WERI-Rb-1 (cell line): Measurements from ENCODE around the gene GMDS.

ENCODE experiments used
- DNase-seq: peaks from one replicate; pipeline ENCODE4 v3.0.0-alpha.2; 2020
- H3K27ac ChIP-seq: fragments of 250-450 bp; sonication (Bioruptor Pico); 2 replicates; pipeline ENCODE4 v1.5.1; 2020; ENCODE audit warnings: mild to moderate bottlenecking, moderate library complexity
- H3K27me3 ChIP-seq: fragments of 250-450 bp; sonication (Bioruptor Pico); 2 replicates; pipeline ENCODE4 v1.5.1; 2021; ENCODE audit warnings: mild to moderate bottlenecking, low read depth, moderate library complexity; ENCODE audit not compliant: insufficient read depth, severe bottlenecking
- H3K36me3 ChIP-seq: fragments of 250-450 bp; sonication (Bioruptor Pico); 2 replicates; pipeline ENCODE4 v1.5.1; 2020; ENCODE audit warnings: mild to moderate bottlenecking, moderate library complexity
- H3K4me3 ChIP-seq: 2 replicates; pipeline ENCODE4 v1.5.1; 2011; ENCODE audit warnings: low read depth, mild to moderate bottlenecking, control low read depth, low read length
- H3K9me3 ChIP-seq: fragments of 250-450 bp; sonication (Bioruptor Pico); 2 replicates; pipeline ENCODE4 v1.5.1; 2021; ENCODE audit warnings: mild to moderate bottlenecking, moderate library complexity; ENCODE audit not compliant: severe bottlenecking
- TF ChIP-seq, protein P1 (sequence below): IDR thresholded peaks from 2 replicates; pipeline ENCODE4 v1.5.1; 2011; ENCODE audit warnings: low read depth, mild to moderate bottlenecking, control low read depth, inconsistent platforms, low read length

Gene GMDS

DNA sequence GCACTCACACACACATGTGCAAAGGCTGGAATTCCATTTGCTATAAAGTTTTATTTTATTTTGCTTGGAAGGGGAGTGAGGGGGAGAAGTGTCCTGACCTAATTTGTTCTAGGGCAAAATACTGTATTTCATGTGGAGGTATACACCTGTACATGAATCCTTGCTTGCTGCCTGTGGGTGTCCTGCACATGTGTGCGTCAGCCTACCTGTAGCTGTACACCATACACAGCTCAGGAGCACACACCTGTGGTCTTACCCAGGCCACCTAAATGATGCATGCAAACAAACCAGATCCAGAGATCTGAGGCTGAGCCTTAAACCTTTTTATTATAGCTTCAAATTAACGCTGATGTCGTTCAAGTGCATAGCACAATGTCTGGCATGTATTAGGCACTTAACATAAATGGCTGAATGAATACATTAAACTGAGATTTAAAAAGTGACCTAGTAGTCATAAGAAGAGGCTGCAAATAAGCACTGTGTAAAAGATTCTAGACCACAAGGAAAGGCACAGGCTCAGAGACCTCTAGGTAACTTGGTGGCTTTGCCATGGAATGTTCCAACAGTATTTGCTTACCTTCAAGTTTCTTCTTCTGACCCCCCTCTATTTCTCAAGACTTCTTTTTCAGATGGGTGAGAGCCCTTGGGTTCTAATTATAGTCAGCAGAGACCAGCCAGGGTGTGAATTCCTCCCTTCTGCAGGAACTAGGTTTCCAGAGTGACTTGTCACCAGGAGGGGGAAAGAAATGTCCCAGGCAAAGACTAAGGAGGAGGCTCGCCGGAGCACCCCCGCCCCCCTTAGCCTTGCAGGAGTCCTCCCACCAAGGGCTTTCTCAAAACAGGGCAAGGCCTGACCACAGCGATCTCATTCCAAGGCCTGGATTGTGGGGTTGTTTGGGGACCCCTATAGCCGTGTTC lies 622.3 kb downstream of the GMDS start:
- Histone ChIP-seq H3K27ac (no peak overlapping the region), H3K4me3 (no peak overlapping the region), H3K27me3 (peaks cover 47% of the 10 kb centered on the region), H3K36me3 (no peaks in the 10 kb centered on the region), H3K9me3 (no peaks in the 10 kb centered on the region)
- TF ChIP-seq, protein P1, sequence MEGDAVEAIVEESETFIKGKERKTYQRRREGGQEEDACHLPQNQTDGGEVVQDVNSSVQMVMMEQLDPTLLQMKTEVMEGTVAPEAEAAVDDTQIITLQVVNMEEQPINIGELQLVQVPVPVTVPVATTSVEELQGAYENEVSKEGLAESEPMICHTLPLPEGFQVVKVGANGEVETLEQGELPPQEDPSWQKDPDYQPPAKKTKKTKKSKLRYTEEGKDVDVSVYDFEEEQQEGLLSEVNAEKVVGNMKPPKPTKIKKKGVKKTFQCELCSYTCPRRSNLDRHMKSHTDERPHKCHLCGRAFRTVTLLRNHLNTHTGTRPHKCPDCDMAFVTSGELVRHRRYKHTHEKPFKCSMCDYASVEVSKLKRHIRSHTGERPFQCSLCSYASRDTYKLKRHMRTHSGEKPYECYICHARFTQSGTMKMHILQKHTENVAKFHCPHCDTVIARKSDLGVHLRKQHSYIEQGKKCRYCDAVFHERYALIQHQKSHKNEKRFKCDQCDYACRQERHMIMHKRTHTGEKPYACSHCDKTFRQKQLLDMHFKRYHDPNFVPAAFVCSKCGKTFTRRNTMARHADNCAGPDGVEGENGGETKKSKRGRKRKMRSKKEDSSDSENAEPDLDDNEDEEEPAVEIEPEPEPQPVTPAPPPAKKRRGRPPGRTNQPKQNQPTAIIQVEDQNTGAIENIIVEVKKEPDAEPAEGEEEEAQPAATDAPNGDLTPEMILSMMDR: no peak
- no peak for DNase-seq

DNA sequence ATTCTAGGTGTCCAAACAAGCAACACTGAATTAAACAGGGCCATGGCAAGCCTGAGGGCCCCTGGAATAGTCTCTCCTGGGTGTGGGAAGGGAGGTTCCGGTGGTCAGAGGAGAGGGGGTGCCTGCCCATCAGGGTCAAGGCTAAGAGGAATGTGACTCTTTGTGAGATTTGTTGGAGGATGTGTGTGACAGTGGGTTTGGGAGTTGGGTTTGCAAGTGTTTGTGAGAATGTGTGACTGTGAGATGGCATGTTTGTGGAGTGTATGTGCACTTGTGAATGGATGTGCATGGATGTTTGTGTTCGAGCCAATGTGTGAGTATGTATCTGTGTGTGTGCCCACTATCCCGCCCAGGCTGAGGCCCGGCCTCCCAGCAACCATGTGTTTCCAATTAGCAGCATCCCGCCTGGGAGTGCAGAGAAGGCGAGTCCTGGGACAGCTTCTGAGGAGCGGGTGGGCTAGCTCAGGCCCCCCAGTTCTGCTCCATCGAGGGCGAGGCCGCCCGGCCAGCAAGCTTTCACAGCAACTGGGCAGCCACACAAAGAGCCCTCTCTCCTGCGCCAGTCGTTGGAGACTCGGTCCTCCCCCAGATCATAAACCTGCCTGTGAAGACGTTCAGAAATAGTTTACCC lies 623.1 kb downstream of the GMDS start:
- H3K27me3 ChIP-seq: peaks cover 40% of the 10 kb centered on the region
- no peak overlapping the region for H3K4me3 ChIP-seq
- H3K9me3 ChIP-seq: no peaks in the 10 kb centered on the region
- TF ChIP-seq, protein P1: no peak
- H3K27ac ChIP-seq: no peak overlapping the region
- no peak for DNase-seq
- no peaks in the 10 kb centered on the region for H3K36me3 ChIP-seq

DNA sequence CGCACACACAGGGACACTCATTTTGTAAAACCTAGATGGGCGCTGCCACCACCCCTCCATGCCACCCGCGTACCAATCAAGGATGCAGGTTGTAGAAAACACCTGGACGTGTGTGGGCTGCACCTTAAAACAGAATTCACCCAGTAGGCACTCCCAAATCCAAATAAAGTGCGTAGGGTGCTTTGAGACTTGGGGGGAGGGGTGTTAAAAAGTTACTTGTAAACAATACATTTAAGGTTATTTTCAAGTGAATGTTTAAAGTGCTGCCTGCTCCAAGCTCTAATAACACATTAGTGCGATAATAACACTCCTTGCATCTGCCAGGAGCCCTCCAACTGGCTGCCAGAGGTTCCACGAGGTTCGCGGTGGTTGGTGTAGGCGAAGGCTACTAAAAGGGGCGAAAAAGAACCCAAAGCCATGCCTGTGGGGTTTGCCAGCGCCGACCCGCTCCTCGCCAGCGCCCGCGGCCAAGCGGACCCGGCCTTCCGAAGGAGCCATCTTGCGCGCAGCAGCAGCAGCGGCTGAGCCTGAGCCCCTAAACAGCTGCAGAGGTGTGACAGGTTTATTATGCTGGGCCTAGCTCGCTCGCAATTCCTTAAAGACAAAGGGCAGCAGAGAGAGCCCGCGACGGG lies 624.2 kb downstream of the GMDS start:
- no peak overlapping the region for H3K27ac ChIP-seq

GRCh38 chr6:1620504-1621069 lies 624.8 kb downstream of the GMDS start:
- H3K9me3 ChIP-seq: no peaks in the 10 kb centered on the region
- no peak overlapping the region for H3K27ac ChIP-seq
- TF ChIP-seq, protein P1: no peak
- DNase-seq: no peak
- H3K4me3 ChIP-seq: no peak overlapping the region
- no peaks in the 10 kb centered on the region for H3K36me3 ChIP-seq
- peaks cover 22% of the 10 kb centered on the region for H3K27me3 ChIP-seq

More for the DNA sequence above, 624.2 kb downstream of the GMDS start:
- Histone ChIP-seq H3K27me3 (peaks cover 28% of the 10 kb centered on the region), H3K9me3 (no peaks in the 10 kb centered on the region), H3K36me3 (no peaks in the 10 kb centered on the region), H3K4me3 (no peak overlapping the region)
- TF ChIP-seq, protein P1: no peak
- DNase-seq: no peak

DNA sequence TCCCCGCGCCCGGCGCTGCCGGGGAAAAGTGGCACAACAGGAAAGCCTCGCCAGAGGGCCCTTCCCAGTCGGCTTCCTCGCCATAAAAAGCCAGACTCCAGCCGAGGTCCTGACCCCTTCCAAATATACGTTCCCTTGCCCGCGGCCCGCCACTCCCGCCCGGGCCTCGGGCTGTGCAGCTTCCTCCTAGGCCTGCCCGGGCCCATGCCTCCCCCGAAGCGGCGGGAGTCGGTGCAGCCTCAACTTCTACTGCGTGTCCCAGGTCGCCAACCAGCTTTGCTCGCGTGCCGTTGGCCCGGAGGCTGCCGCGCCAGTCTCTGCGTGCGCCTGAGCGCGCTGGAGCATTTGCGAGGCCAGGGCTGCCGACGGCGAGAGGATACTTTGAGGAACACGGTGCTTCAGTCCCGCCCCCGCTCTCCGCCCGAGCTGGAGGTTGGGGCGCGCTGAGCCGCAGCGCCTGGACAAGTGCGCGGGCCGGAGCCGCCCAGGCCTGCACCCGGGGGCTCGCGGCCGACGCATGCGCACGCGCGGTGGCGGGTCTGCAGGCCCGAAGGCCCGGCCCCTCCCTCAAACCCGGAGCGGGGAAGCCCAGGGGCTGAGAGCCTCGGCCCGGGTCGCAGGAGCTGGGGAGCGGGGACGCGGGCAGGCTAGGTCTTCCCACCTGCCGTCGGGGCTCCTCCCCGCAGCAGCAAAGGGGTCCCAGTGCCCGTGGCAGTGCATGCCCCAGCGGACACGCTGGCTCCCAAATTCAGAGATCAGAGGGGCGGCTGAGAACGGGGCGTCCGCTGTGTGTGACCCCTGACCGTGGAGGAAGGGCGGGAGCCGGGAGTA lies 625.5 kb downstream of the GMDS start:
- H3K27ac ChIP-seq: no peak overlapping the region
- H3K36me3 ChIP-seq: no peaks in the 10 kb centered on the region
- TF ChIP-seq, protein P1: no peak
- peak overlapping the region; percentile 29 for H3K4me3 ChIP-seq
- peaks cover 15% of the 10 kb centered on the region for H3K27me3 ChIP-seq
- DNase-seq: no peak
- no peaks in the 10 kb centered on the region for H3K9me3 ChIP-seq
